Upper lobe of left lung (tissue), 6 donors: ENCODE data around the gene SLC25A30. TPM values are rescaled to one million over a fixed set of nuclear protein-coding genes. Genes with fewer than 3 reads are reported as not detected.

Experiments
- ATAC-seq, 2 donors: fragments of 200-7000 bp; cut with Tn5 transposase; one replicate each; pipeline ENCODE4 v1.9.1; 2022; ENCODE audit warnings: mild to moderate bottlenecking in 2 of 2, moderate library complexity in 2 of 2; ENCODE audit not compliant: low FRiP score in 2 of 2
- DNase-seq, 2 donors: peaks; one replicate each; pipeline ENCODE4 v3.0.0-alpha.2; 2019 to 2020
- H3K27ac ChIP-seq, 4 donors: fragments of 200-600 bp; sonication (generic); one replicate each; pipeline ENCODE4 v1.5.1; 2016 to 2019
- H3K27me3 ChIP-seq, 4 donors: fragments of 200-600 bp; sonication (generic); one replicate each; pipeline ENCODE4 v1.5.1; 2017 to 2019
- H3K36me3 ChIP-seq, 4 donors: fragments of 200-600 bp; sonication (generic); one replicate each; pipeline ENCODE4 v1.5.1; 2016 to 2019
- H3K4me1 ChIP-seq, 4 donors: fragments of 200-600 bp; sonication (generic); one replicate each; pipeline ENCODE4 v1.5.1; 2018 to 2019
- H3K4me3 ChIP-seq, 4 donors: fragments of 200-600 bp; sonication (generic); one replicate each; pipeline ENCODE4 v1.5.1; 2017 to 2019; ENCODE audit warnings: mild to moderate bottlenecking in 2 of 4, moderate library complexity in 1 of 4
- H3K9me3 ChIP-seq, 4 donors: fragments of 200-600 bp; sonication (generic); one replicate each; pipeline ENCODE4 v1.5.1; 2018 to 2019
- EP300 ChIP-seq, 4 donors: sonication (generic); formaldehyde crosslinking; IDR thresholded peaks; one replicate each; pipeline ENCODE4 v1.5.1; 2017; ENCODE audit warnings: antibody characterized with exemption in 4 of 4, control low read depth in 2 of 4
- POLR2A ChIP-seq, 4 donors: fragments of 450-650 bp; IDR thresholded peaks; one replicate each; pipeline ENCODE4 v1.5.1; 2016 to 2017; ENCODE audit warnings: antibody characterized with exemption in 4 of 4, mild to moderate bottlenecking in 2 of 4
- POLR2AphosphoS5 ChIP-seq, 2 donors: sonication (generic); formaldehyde crosslinking; IDR thresholded peaks; one replicate each; pipeline ENCODE4 v1.5.1; 2017; ENCODE audit warnings: antibody characterized with exemption in 2 of 2
- WGBS, 2 donors: methylation state at CpG; one replicate each; pipeline ENCODE4 v1.1.5; 2017 to 2018; 5-methylcytosine and 5-hydroxymethylcytosine counted together
- total RNA-seq, 6 donors: library from RNA; depleted of rRNA in 4 of 6; stranded (reverse); fragments of >200 nt in 4 of 6; gene quantifications; one replicate each; pipeline versions ENCODE4 v1.1.0 to v1.2.1, GENCODE V29; 2016 to 2021
- TF ChIP-seq, protein P1 (sequence below), 6 experiments: fragments of 450-650 bp in 4 of 6; fragments of 200-600 bp in 2 of 6; sonication (generic) in 2 of 6; IDR thresholded peaks; one replicate each; pipeline ENCODE4 v1.5.1; 2016 to 2019; ENCODE audit warnings: antibody characterized with exemption in 6 of 6
- donor health status: DM: no; HTN: no; CAD: no; lungs with moderate emphysema.
- donor health status: DM: no; HTN: yes; CAD: no; lungs with severe emphysema.

Gene SLC25A30
- total RNA-seq, 6 donors from 2014 or later, result 3.8 to 25.1 (median 16.8) TPM

DNA sequence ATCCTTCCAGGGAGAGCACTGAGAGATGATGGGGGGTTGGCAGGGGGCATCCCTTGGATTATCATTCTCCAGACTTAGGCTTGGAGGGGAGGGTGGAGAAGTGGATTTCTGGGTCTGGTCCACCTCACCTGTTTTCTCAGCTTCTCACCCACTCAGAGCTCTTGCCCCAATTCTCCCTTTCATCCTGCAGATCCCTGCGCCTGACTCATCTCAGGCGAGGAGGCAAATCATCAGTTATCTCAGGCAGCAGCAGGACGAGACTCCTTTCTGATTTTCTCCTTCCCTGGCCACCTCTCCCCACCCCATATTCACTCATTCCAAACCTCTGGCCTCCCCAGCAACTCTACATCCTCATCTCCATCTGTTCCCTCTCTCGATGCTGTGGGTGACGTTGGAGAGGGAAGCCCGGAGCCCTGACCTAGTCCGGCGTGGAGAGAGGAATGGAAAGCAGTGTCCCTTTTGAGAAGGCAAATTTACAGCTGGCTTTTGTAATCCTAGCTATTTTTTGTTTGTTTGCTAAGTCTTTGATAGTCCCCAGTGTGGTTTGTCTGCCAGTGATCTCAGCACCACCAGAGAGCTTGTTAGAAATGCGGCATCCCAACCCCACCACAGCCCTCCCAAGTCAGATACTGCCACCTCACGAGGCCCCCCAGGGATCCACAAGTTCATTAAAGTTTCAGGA, 53.2 kb downstream of the SLC25A30 start:
- TF ChIP-seq POLR2AphosphoS5 (IDR thresholded peaks at IDR 0.05) (no peak), POLR2A (IDR thresholded peaks at IDR 0.05) (no peak), EP300 (IDR thresholded peaks at IDR 0.05) (no peak)
- TF ChIP-seq, protein P1, sequence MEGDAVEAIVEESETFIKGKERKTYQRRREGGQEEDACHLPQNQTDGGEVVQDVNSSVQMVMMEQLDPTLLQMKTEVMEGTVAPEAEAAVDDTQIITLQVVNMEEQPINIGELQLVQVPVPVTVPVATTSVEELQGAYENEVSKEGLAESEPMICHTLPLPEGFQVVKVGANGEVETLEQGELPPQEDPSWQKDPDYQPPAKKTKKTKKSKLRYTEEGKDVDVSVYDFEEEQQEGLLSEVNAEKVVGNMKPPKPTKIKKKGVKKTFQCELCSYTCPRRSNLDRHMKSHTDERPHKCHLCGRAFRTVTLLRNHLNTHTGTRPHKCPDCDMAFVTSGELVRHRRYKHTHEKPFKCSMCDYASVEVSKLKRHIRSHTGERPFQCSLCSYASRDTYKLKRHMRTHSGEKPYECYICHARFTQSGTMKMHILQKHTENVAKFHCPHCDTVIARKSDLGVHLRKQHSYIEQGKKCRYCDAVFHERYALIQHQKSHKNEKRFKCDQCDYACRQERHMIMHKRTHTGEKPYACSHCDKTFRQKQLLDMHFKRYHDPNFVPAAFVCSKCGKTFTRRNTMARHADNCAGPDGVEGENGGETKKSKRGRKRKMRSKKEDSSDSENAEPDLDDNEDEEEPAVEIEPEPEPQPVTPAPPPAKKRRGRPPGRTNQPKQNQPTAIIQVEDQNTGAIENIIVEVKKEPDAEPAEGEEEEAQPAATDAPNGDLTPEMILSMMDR (IDR thresholded peaks at IDR 0.05), result no peak
- H3K27me3 ChIP-seq, result no peaks in the 10 kb centered on the region
- 91 to 92% methylated on average over 10 of the region's 10 CpGs for WGBS, 2 donors
- DNase-seq (no peak), ATAC-seq (no peak)
- H3K4me3 ChIP-seq, result no peak overlapping the region
- no peaks in the 10 kb centered on the region for H3K9me3 ChIP-seq
- no peak overlapping the region for H3K27ac ChIP-seq
- peaks cover 0 to 24% (median 10%) of the 10 kb centered on the region in 4 donors for H3K36me3 ChIP-seq
- peaks cover 6 to 13% (median 8%) of the 10 kb centered on the region in 4 donors for H3K4me1 ChIP-seq

DNA sequence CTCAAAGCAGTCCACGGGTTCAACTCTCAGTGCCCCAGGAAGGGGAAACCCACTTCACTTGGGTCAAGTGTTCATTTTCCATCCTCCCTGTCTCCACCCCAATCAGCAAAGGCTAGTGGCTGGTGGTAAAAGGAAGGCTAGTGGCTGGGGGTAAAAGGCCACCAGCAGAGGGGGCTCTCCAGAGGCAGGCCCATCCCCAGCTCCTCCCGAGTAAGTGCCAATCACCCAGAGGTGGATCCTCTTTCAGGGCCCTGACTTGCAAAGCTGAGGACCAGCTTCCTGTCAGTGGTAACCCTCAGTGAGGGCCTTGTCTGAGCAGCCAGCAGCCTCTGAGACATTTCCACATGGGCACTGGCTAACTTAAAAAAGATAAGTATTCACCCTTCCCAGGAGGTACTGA, 55.2 kb downstream of the SLC25A30 start:
- H3K9me3 ChIP-seq, result no peaks in the 10 kb centered on the region
- H3K27me3 ChIP-seq, result no peaks in the 10 kb centered on the region
- ATAC-seq (no peak), DNase-seq (no peak)
- peaks cover 3 to 8% (median 7%) of the 10 kb centered on the region in 4 donors for H3K4me1 ChIP-seq
- TF ChIP-seq POLR2AphosphoS5 (IDR thresholded peaks at IDR 0.05) (no peak), EP300 (IDR thresholded peaks at IDR 0.05) (no peak), POLR2A (IDR thresholded peaks at IDR 0.05) (no peak)
- TF ChIP-seq, protein P1 (IDR thresholded peaks at IDR 0.05), result no peak
- no peak overlapping the region for H3K27ac ChIP-seq
- 81 to 89% methylated on average over 2 of the region's 2 CpGs for WGBS, 2 donors
- no peak overlapping the region for H3K4me3 ChIP-seq
- H3K36me3 ChIP-seq, result peaks cover 0 to 37% (median 10%) of the 10 kb centered on the region in 4 donors

GRCh38 chr13:45361596-45362206, 56.5 kb downstream of the SLC25A30 start:
- no peak overlapping the region for H3K4me3 ChIP-seq
- no peaks in the 10 kb centered on the region for H3K4me1 ChIP-seq
- ATAC-seq (no peak), DNase-seq (no peak)
- no peaks in the 10 kb centered on the region for H3K9me3 ChIP-seq
- no peaks in the 10 kb centered on the region for H3K27me3 ChIP-seq
- no peak overlapping the region for H3K27ac ChIP-seq
- H3K36me3 ChIP-seq, result peaks cover 0 to 48% (median 10%) of the 10 kb centered on the region in 4 donors
- 94 to 95% methylated on average over 14 of the region's 14 CpGs for WGBS, 2 donors
- no peak for TF ChIP-seq POLR2A (IDR thresholded peaks at IDR 0.05)
- TF ChIP-seq, protein P1 (IDR thresholded peaks at IDR 0.05), result no peak
- TF ChIP-seq POLR2AphosphoS5 (IDR thresholded peaks at IDR 0.05), result no peak
- no peak for TF ChIP-seq EP300 (IDR thresholded peaks at IDR 0.05)

DNA sequence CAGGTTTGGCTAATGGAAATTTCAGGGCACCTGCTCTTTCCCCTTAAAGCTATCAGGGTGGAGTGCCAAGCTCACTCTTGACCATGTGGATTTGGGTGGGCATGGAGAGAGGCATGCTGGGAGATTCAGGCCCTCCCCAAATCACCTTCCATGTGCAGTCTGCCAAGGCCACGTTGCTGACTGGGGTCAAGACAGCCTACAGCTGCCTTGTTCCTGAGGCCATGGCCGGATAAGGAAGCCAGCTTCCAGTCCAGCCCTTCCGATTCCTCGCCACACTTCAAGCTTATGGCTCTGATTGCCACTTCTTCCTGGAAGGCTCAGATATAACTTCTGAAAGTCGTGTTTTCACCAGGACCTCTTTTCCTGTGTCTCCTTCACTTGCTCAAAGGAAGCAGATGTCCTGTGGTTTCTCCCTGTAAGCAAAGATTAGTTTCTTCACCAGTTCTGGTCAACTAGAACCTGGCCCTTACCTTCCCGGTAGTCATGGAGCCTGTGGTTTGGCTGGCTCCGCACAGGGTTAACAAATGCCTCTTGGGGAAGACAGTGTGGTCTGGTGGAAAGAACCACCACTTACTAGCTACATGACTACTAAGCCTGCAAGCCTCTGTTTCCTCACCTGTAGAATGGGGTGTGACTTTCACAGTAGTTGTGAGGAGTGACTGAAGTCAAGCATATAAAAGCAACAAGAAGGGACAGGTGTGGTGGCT, 61.1 kb downstream of the SLC25A30 start:
- TF ChIP-seq, protein P1 (IDR thresholded peaks at IDR 0.05), result no peak
- no peak for TF ChIP-seq EP300 (IDR thresholded peaks at IDR 0.05)
- 61 to 84% methylated on average over 7 of the region's 7 CpGs for WGBS, 2 donors
- DNase-seq (no peak), ATAC-seq (no peak)
- H3K9me3 ChIP-seq, result no peaks in the 10 kb centered on the region
- no peak overlapping the region for H3K27ac ChIP-seq
- H3K27me3 ChIP-seq, result no peaks in the 10 kb centered on the region
- H3K4me3 ChIP-seq, result no peak overlapping the region
- no peaks in the 10 kb centered on the region for H3K4me1 ChIP-seq
- H3K36me3 ChIP-seq, result peaks cover under 1 to 72% (median 20%) of the 10 kb centered on the region in 4 donors
